Stimulated activated CD8-positive, alpha-beta memory T cell treated with anti-CD3 and anti-CD28 coated beads, Interleukin-7, amount 100 ng/mL, for 48 hours (primary cell): Measurements from ENCODE around the gene PRDM5.

ENCODE experiments used
- DNase-seq, 2 donors: peaks; one replicate each; pipeline ENCODE4 v3.0.0-alpha.2; 2020; ENCODE audit warnings: low read depth in 1 of 2; ENCODE audit errors: extremely low read depth in 1 of 2

Gene PRDM5

GRCh38 chr4:120915336-120915735 lies 7.2 kb downstream of the PRDM5 start:
- no peak for DNase-seq

GRCh38 chr4:120903419-120903818 lies 19.1 kb downstream of the PRDM5 start:
- no peak for DNase-seq

- DNase-seq, result no peak
Observed at GRCh38 chr4:120902925-120903324, 19.6 kb downstream of the PRDM5 start.

DNA sequence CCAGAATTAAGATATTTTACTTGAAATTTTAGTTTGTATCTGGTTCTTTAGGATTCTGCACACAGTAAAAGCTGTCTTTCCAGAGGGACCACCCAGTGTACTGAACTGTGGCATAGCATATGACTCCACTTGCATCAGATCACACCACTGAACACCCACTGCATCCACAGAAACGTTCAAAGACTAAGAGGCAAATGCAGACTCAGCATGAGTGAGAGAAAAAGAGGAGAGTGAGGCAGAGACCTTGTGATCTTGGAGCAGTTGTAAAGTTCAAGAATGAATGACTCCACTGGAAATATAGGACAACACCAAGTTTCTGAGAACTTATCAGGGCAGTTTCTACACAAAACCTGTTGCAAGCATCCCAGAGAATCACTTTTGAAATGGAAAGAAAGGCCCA lies 20.8 kb downstream of the PRDM5 start:
- DNase-seq, result no peak

- DNase-seq, result no peak
Observed at GRCh38 chr4:120897981-120898719, 24.4 kb downstream of the PRDM5 start.

DNA sequence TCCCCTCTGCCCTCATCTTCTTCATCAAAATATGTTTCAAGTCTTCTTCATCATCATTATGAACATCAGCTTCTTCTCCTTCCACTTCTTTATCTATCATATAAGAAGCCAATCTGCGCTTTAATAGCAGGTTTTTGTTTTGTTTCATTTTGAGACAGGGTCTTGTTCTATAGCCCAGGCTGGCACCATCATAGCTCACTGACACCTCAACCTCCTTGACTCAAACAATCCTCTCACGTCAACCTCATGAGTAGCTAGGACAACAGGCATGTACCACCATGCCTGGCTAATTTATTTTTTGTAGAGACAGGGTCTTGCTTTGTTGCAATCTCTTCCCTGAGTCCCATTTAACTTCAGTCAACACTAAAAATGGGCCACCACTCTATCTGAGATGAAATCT lies 27.0 kb downstream of the PRDM5 start:
- DNase-seq, result no peak

GRCh38 chr4:120893314-120893713 lies 29.2 kb downstream of the PRDM5 start:
- no peak for DNase-seq

DNA sequence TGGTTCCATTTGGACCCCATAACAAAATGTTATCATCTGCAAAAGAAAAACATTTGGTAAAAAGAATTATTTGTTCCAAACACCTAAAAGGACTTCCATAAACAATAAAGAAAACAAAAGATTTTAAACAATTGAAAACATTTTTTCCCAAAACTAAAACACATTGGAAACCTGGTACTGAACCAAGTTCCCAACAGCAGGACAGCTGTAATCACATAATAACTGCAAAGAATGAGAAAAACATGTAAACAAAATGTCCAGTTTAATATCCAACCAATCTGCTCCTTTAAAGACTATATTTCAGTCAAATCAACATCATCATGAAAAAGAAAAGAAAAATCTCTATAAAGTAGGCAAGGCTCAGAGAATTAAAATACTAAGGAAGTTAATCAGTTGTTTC lies 36.3 kb downstream of the PRDM5 start:
- DNase-seq, result no peak

DNA sequence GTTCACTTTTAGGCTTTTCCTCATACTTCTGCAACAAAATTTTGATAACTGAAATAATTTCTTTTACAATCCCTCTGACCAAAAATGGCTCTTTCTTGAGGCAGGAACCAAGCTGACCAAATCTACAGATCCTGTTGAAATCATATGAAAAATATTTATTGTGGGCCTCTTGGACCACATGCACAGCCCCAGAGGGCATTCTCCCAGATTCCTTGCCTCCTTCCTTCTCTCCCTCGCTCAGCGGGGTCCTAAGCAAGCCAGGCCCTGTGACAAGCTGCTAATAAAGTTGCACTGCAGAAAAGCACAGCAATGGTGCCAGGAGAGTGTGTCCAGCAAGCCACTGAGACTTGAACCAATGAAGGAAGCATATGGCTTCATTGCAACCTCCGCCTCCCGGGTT lies 40.7 kb downstream of the PRDM5 start:
- DNase-seq, result no peak

GRCh38 chr4:120881351-120881750 lies 41.2 kb downstream of the PRDM5 start:
- DNase-seq, result no peak

DNA sequence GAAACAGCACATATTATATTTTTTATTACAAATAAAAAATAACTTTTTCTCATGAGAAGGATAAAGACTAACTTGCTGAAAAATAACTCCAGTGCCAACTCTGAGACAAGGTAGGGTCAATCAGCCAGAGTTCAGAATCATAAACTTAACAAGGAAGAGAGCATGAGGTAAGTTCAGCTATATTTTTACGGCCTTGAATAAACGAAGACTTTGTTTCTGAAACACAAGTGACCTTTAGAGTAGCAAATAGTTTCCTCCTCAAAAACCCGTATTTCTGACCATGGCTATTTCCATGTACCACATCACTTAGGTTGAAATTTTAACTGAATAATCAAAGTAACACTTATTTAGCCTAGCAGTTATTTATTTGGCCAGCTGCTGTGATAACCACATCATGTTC lies 45.5 kb downstream of the PRDM5 start:
- no peak for DNase-seq

DNA sequence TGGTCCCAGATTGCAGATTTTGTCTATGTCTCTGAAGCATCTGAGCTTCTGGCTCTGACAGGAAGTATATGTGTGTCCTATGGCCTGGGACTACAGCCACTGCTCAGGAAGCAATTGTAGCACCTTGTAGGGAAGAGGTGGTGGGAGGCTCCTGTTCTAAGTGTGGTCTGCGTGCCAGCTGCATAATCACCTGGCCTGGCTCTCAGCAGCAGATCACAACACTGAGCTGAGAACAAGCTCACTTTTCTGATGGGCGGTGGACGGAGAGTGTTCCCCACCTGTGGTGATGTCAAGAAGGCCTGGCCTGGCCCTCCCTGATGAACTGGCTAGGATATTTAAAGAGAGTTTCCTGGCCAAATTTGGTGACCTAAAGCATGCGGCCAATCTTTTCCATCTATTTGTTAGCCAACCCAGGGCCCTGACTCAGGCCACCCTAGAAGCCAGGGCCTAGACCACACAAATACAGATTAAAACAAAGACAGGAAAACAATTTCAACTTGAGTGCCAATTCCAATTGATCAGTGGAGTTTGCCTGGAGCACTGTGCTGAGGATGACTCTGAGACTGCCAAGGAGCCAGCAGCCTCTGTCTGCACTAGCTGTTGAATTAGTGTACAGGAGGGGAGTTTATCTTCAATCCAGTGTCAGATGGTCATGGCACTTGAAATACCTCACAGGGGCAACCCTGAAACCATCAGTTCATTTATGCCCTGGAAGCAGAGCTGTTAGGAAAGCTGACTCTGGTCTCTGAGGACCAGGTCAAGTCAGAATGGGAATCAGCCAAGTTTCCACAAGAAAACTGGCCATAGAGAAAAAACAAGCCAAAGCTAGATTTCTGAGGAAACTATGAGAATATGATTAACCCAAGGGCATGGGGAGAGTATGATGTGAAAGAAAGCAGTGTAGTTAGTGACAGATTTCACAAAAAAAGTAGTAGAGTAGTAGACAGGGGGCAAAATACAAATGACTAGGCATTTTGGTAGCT lies 47.4 kb downstream of the PRDM5 start:
- DNase-seq, result no peak

DNA sequence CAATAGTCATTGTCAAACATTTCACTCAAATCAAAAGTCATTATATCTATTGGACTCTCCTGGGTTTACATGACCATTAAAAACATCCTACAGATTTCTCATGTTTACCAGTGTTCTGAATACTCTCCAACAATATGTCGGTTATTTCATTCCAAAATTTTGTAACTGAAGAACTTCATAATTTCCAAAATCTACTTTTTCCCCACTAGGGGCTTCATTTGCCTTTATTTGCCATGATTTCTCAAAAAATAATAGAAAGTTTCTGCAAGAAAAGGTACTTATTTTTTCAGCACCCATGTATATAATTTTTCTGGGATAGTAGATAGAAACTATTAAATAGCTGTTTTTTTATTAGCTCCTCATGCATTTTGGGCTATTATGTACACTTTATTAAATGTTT lies 49.0 kb downstream of the PRDM5 start:
- DNase-seq, result no peak

- no peak for DNase-seq
Observed at GRCh38 chr4:120871173-120871572, 51.4 kb downstream of the PRDM5 start.

DNA sequence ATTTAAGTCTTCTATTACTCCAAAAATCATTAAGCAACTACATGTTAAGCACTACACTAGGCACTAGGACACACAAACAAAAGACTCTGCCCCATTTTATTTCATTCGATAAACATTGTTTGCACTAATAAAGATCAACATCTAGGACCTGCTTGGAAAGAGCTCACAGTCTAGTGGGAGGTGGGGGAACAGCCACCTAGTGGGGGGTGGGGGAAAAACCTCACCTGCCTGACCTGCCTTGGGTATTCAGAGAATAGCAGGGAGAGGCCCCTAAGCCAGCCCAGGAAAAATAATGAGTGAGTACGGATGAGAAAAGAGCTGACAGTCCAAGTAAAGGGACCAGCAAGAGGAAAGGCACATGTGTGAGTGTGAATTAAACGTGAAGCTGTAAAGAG lies 52.2 kb downstream of the PRDM5 start:
- no peak for DNase-seq

DNA sequence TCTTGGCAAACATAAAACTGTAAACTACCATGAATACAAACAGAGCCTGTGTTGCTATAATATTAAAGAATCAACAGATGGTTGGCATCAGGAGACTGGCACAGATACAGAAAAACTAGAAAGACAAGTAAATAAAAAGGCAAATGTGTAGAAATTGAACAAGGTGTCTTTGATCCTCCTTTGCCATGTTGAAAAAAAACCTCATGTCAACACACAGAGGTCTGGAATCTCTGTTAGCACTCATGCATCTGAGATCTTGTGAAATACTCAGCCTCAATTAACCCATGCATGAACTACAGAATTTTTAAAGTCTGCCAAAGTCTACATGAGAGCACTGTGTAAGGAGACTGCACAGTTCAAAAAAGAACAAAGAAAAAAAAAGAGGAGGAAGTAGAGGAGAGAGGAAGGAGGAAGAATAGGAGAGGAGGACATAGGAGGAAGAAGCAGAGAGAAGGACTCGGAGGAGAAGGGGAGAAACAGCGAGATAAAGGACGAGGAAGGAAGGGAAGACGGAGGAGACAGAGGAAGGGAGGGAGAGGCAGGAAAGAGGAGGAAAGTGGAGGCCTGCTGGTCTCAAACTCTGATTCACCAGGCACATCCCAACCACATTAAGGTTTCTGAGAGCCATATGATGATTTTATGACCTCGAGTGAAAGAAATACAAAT lies 52.8 kb downstream of the PRDM5 start:
- DNase-seq, result no peak

- DNase-seq, result no peak
Observed at GRCh38 chr4:120867506-120867905, 55.0 kb downstream of the PRDM5 start.

GRCh38 chr4:120865985-120866384 lies 56.5 kb downstream of the PRDM5 start:
- no peak for DNase-seq

- DNase-seq, result no peak
Observed at GRCh38 chr4:120864969-120865368, 57.6 kb downstream of the PRDM5 start.

- no peak for DNase-seq
Observed at GRCh38 chr4:120862432-120862831, 60.1 kb downstream of the PRDM5 start.

- DNase-seq, result no peak
Observed at GRCh38 chr4:120861852-120862251, 60.7 kb downstream of the PRDM5 start.

- no peak for DNase-seq
Observed at GRCh38 chr4:120858776-120859175, 63.8 kb downstream of the PRDM5 start.
